NCI-H1694 (cell line): ENCODE results near the gene SMIM41.
A peak's percentile ranks its signal among the peaks of the same experiment; 100 is the strongest.
"Not testable (repeated sequence)": the region's sequence is repeated elsewhere in the genome, so short reads cannot be mapped to it uniquely, and the experiment has no call there.

Experiments used
- DNase-seq: peaks from one replicate; lab custom pipeline; 2025; lab: John Stamatoyannopoulos, UW

SMIM41 gene

DNA sequence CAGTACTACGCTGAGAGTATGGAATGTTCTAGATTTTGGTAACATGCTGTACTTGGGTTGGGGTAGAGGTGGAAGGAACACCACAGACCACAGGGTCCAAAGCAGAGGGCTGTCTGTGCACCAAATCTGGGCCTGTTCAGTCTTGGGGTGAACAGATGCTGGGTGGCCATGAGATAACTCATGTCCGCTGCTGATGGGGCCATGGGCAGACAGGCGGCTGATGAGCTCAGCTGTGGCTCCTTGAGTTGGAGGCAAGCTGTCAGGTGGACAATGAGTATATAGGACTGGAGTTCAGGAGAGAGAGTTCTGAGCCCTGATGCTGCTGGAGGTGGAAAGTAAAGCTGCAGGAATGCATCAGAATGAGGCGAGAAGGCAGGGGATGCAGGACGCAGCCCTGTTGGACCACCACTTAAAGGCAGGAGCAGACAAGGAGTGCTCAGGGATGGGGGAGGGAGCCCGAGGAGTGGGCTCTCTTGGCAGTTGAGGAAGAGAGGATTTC is 6.2 kb downstream of the SMIM41 start:
- no peak for DNase-seq

DNA sequence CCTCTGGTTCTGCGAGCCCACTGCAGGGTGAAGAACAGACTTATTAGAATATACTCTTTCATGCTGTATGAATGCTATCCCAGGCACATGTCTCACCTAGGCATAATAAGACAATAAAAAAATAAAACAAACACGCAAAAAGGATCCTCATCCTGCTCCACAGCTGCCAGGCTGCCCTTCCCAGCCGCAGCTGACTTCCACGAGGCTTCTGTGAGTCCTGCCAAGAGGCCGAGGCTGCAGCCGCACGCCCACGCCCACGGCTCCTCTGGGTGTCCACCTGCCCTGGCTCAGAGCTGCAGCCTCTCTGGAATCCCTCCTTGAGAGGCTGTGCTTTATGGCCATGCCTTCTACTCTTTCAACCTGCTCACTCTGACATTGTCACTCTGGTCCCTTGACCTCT is 6.9 kb downstream of the SMIM41 start:
- DNase-seq = no peak

DNA sequence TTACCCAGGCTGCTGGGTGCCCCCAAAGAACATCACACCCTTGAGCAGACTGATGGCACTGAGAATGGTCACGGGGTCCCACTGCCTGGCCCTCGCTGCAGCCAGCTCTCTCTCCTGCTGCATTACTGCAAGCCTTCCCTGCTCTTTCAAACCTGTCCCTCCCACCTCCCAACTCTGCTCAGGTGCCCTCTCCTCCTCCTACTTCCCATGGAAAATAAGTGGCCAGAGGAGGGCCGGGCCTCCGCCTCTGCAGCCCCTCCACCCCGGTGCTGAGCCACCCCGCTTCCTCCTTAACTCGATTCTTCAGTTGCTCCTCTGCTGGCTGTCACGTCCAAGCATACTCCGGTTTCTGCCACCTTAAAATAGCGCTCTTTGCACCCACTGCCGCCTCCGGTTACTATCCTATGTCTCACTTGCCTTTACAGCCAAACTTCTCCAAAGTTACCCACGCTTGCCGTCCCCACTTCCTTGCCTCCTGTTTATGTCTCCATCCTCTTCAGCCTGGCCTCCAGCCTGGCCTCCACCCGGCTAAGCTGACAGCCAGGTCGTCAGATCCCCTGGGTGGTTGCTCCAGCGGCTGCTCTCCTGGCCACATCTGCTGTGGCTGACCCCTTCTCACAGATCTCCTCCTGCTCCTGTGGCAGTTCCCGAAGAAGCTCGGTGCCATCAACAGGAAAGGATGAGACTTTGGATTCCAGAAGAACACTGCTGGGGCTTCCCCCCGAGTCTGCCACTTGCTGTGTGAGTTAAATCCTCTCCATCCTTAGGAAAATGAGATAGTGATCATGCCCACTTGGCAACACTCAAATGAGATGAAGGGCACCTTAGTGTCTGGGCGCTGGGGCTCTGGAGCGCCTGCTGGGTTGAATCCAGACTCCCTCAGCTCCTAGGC is 7.7 kb downstream of the SMIM41 start:
- DNase-seq = no peak

DNA sequence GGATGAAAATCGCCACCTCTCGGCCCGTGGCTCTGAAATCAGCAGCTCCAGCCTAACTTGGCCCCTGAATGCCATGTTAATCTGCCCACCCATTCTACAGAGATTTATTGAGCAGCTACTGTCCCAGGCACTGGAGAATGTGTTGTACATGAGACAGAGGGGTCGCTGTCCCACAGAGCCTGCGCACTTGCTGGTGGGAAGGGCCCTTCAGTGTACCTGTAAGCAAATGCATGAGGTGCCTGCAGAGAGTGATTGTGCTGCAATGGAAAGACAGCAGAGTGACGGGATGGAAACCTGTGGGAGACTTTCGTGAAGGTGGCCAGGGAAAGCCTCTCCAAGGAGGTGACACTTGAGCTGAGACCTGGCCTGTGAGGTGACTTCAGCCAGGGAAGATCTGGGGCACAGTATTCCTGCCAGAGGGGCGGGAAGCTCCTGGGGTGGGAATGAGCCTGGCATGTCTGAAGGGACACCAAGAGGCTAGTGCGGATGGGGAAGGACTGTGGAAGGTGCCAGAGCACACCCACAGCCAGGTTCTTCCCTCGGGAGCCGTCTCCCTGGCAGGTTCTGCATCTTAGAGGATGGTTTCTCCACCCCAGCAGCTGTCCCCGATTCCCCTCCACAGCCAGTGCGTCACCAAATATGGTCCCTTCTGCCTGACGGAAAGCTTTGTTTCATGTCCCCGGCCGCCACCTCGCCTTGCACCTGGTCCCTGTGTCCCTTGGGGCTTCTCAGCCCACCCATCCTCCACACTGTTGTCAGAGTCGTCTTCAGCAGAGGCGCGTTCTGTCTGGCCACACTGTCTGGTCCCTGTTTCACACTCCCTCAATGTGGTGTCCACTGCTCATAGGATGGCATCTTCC is 8.7 kb downstream of the SMIM41 start:
- DNase-seq = no peak

DNA sequence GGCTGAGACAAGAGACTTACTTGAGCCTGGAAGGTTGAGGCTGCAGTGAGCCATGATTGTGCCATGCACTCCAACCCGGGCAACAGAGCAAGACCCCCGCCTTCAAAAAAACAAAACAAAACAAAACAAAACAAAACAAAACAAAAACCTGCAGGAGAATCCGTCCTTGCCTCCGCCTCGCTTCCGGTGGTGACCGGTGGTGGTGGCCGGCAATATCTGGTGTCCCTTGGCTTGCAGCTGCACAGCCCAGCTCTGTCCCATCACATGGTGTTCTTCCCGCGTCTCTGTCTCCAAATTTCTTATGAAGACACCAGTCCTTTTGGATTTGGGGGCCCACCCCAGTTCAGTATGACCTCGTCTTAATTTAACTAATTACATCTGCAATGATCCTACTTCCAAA is 10.0 kb downstream of the SMIM41 start:
- no peak for DNase-seq

DNA sequence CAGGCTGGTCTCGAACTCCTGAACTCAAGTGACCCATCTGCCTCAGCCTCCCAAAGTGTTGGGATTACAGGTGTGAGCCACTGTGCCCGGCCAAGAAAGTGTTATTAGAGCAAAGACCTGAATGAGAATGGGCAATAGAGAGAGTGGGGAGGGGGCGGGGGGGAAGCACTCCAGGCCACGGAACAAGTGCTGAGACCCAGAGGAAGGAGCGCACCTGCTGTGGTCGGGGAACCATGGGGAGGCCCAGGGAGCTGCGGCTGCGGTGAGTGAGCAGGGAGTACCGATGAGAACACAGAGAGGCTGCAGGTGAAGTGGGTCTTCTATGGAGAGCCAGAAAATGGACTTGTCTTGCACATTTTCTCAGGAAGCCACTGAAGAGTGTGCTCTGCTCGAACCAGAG is 10.8 kb downstream of the SMIM41 start:
- no peak for DNase-seq

DNA sequence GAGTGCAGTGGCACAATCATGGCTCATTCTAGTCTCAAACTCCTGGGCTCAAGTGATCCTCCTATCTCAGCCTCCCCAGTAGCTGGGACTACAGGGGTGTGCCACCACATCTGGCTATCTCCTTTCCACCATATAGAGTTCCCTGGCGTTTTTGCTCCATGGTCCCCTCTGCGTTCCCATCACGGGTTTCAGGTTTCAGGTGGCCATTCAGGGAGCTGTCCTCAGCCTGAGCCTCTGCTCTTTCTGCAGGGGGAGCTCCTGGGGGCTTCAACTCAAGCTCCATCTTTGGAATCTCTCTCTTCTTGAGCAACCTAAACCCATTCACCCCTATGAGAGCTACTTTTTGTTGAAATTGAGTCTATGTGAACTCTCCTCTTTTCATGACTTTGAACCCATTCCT is 11.6 kb downstream of the SMIM41 start:
- DNase-seq = no peak

DNA sequence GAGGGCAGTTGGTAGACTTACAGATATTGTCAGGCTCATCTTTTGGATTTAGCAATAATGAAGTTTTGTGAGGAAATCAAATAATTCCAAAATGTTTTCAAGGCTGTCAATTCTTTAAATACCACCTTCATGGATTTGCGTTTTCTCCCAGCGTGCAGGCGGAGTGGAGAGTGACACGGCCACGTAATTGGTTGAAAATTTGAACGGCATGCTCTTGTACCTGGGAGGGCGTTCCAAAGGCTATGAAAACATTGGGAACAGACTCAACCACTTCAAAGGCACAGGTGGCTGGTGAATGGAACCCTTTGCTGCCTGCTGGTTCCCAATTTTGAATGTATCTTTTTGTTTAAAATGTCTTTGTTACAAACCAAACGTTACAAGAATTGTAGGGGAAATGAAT is 12.4 kb downstream of the SMIM41 start:
- DNase-seq = no peak

DNA sequence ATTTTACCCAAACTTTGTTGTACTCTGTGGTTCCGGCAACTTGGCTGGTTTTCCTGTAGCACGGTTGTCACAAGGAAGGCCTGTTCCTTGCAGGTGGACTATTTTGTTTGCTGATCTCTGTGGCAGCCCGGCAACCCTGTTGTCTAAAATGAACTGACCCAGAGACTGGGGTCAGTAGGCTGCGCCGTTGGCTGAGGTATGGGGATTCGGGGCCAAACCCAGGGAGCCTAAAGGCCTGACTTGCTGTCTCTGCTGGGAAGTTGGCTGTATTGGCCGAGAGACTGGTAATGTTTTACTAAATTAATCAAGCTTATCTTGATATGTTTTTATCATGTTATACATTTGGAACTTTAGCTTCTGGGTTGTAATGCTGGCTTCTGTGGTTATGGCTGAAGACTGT is 13.8 kb downstream of the SMIM41 start:
- DNase-seq = no peak

DNA sequence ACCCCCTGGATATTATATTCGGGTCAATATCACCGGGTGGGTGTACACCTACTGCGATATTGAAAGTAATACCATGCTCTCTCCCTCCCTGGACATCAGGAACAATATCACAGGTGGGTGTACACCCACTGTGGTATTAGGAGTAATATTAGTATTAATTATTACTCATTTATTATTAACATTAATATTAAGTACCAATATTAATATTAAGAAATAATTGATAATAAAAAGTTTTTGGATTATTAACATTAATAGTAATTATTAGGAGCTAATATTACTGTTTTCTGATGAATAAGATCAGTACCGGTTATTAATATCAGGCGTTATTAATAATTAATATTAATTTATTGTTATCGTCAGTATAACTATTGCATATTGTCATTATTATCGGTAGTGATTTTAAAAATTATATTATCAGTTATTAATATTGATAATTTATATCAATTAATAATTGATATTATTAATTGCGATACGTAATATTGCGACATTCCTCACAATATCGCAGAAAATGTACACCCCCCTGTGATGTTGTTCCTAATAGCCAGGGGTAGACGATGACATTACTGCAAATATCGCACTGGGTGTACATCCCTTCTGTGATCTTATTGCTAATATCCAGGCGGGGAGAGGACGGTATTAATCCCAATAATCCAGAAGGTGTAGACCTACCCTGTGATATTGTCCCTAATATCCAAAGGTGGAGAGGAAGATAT is 17.0 kb downstream of the SMIM41 start:
- DNase-seq = no peak

DNA sequence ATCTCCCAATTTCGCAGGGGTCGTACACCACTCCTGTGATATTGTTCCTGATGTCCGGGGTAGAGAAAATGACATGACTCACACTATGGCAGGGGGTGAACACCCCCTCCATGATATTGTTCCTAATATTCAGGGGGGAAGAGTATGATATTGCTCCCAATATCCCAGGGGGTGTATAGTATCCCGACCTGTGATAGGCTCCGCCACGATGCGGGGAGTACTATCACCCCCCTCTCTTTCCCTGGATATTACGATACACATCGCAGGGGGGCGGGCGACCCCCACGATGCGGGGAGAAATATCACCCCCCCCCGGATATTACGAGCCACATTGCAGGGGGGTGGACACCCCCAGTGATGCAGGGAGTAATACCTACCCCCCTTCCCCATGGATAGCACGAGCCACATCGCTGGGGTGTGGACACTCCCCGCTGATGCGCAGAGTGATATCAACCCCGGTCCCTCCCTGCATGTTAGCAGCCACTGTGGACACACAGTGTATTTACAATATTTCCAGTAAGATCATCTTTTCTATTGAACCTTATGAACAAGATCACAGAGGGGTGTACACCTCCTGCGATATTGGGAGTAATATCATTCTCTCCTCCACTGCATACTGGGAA is 17.7 kb downstream of the SMIM41 start:
- no peak for DNase-seq

DNA sequence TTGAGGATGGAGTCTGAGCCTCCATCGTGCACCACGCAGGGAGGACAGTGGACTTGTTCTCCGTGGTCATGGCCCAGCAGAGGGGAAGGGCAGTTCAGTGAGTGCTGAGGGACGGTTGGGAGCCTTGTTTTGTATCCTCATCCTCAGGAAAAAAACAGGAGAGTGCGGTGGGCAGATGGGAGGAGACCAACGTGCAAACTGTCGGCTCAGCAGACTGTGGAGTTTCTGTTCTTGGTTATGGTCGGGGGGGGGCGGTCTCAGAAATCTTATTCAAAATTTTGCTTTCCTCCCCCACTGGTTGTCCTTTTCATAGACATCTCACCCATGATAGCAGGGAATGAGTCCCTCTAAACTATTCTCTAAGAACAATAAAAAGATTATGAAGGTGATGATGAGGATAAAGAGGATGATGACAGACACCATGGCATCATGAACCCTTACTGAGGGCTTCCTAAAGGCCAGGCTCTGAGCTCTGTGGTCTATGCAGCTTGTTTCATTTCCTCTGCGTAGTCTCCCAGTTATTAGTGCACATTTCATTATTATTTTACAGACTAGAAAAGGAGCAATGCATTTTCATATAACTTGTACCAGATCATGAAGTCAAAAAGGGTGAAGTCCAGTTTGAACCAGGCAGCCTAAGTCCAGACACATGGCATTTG is 25.1 kb downstream of the SMIM41 start:
- not testable (repeated sequence) for DNase-seq

DNA sequence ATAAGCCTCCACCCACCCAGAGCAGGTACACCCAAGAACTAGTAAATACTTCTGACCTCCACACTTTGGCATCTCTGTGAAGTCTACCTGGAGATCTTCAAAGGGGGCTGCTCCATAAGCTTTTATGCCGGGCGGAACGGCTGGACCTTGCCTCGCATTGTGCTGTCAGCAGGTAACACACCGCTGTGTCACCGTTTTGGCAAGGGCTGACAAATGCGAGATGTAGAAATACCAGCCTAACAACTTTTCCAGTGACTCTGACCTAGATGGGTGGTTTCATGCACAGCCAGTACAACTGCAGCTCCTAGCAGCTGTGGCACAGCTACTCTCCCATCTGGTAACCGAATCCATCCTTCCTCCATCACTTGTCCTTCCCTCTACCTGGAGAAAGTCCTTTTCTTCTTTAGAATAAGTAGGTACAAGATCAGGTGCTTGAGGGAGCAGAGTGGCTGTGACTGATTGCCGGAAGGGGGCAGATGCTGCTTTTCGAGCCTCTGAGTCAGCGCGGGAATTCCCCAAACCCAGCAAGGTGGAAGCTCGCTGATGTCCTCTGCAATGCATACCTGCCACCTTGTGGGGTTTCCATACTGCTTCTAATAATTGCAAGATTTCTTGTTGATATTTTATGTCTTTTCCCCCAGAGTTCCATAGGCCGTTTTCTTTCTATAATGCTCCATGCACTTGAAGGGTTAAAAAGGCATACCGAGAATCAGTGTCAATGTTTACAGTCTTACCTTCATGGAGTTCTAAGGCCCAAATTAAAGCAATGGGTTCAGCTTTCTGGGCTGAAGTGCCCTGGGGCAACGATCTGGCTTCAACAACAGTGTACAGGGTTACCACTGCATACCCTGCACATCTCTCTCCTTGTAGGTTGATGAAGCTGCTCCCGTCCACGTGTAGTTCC is 37.0 kb downstream of the SMIM41 start:
- not testable (repeated sequence) for DNase-seq

DNA sequence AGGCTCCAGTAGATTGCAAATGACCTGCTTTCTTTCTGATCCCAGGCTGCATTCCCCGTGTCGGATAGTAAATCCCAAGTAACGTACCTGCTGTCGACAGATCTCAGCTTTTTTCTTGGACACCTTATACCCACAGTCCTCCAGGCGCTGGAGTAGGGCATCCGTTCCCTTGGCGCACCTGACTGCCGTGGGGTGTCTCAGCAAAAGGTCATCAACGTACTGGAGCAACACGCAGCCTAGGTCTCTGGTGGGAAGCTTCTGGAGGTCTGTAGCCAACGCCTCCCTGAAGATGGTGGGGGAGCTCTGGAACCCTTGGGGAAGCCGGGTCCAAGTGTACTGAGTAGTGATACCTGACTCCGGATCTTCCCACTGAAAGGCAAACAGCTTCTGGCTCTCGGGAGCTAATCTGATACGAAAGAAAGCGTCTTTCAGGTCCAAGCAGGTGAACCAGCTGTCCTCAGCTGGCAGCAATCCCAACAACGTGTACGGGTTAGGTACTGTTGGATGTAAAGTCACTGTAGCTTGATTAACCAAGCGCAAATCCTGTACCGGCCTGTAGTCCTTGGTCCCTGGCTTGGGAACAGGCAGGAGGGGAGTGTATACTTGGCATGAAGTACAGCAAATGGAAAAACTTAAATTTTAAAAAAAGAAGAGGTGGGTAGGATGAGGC is 38.4 kb downstream of the SMIM41 start:
- not testable (repeated sequence) for DNase-seq

DNA sequence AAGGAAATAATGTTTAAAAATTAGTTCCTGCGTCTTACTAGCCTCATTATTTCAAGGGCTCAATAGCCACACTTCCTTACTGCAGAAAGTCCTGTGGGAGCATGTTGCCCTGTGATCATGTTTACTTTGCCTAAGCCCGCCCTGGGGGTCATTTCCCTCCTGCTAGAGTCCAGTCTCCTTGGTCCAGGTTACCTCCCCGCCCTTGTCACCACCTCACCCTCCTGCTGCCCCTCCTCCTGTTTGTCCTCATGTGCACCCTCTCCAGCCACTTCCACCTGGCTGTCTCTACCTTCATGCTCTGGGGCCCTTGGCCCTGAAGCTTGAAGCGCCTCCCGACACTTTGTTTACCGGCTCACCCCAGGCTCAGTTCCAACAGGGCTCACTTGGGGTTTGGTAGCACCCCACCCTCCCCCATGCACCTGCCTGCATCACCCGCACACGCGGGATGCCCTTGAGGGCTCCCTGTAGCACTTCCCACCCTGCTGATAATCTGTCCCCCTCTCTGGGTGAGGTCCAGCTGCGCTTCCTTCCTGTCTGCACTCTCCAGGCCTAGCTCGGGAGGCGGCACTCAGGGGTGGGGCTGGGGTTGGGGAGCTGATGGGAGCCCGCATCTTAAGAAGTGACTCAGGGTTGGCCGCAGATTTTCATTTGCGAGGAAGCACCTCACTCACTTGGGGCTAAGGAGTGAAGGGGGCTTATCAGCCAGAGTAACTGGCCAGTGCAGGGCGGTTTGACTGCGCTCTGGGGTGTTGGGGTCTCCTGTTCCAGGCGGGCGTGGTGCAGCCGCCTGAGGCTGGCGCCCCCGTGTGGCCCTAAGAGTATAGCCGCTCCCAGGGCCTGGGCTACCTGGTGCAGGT is 40.1 kb downstream of the SMIM41 start:
- no peak for DNase-seq

DNA sequence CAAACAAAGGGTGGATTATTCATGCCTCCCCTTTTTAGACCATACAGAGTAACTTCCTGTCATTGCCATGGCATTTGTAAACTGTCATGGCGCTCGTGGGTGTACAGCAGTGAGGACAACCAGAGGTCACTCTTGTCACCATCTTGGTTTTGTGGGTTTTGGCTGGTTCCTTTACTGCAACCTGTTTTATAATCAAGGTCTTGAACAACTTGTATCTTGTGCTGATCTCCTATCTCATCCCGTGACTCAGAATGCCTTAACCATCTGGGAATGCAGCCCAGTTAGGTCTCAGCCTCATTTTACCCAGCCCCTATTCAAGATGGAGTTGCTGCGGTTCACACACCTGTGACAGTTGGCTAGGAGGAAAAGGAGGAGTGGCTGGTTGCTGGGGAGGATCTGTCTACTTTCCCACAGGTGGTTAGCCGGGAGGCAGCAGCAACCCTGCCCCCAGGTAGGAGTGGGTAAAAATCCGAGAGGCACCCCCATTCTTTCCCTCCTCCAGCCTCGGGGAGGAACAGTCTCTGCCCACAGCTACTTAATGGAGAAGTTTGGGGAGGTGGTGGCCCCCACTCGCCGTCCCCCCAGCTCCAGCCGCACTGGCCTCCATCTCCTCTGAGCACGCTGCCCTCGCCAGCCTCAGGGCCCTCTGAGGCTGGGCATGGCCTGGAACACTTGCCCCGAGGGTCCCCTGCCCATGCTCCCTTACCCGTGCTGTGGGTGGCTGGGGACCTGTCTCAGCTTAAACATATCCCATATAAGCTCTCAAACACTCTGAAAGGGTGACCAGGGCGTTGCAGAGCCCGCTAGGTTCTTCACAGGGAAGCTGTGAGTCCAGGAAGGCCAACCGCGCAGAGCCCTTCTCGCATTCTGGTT is 41.7 kb downstream of the SMIM41 start:
- DNase-seq = no peak

DNA sequence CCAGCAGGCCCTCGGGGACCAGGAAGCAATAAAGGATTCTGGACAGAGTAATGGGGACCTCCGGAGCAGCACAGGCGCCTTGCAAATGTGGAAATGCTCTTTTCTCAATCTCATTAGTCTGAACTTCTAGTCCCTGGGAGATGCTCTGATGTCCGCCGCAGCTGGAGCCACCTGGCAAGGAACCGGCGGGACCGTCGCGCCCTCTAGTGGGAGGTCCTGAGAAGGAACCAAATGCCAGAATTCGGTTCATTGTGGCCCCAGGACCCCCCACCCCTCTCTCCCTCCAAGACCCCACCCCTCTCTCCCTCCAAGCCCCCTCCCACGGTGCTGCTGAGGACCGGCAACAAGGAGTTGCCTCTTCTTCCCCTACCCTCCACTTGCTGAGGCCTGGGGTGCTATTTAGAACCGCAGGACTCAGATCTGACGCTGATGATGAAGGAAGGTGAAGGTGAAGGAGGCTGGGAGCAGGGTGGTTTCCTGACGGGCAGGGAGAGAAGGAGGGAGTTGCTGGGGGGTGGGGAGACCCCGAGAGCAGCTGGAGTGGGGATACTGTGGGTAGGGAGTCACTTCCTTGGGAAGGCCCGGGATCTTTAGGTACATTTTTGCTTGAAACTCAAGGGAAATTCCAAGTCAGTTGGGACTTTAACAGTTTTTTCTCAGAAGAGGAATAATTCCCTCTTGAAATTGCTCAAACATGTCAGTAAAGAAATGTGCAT is 42.5 kb downstream of the SMIM41 start:
- DNase-seq = peak; percentile 22
